GM19351 (cell line): ENCODE data around the gene WDR35.

Experiments used
- ATAC-seq: cut with Tn5 transposase; IDR thresholded peaks from one replicate; pipeline ENCODE4 v1.9.1; 2021; ENCODE audit warnings: mild to moderate bottlenecking, moderate library complexity; ENCODE audit not compliant: unreplicated experiment

Gene WDR35

GRCh38 chr2:19874726-19875125 is 115.2 kb downstream of the WDR35 start:
- ATAC-seq = no peak

GRCh38 chr2:19873014-19873413 is 116.9 kb downstream of the WDR35 start:
- ATAC-seq = no peak

GRCh38 chr2:19872302-19872701 is 117.6 kb downstream of the WDR35 start:
- no peak for ATAC-seq

- no peak for ATAC-seq
These were observed 118.1 kb downstream of the WDR35 start for GRCh38 chr2:19871836-19872235.

GRCh38 chr2:19870792-19871191 is 119.1 kb downstream of the WDR35 start:
- no peak for ATAC-seq

- peak; percentile 74 for ATAC-seq
These were observed 121.0 kb downstream of the WDR35 start for GRCh38 chr2:19868701-19869580.

GRCh38 chr2:19868224-19868623 is 121.7 kb downstream of the WDR35 start:
- ATAC-seq = peak; percentile 26

- ATAC-seq = no peak
These were observed 123.1 kb downstream of the WDR35 start for GRCh38 chr2:19866771-19867170.

GRCh38 chr2:19865151-19865550 is 124.8 kb downstream of the WDR35 start:
- ATAC-seq = peak; percentile 29

GRCh38 chr2:19864381-19864780 is 125.5 kb downstream of the WDR35 start:
- ATAC-seq = no peak

GRCh38 chr2:19863303-19864041 is 126.4 kb downstream of the WDR35 start:
- peak; percentile 76 for ATAC-seq

- ATAC-seq = no peak
These were observed 128.1 kb downstream of the WDR35 start for GRCh38 chr2:19861813-19862212.
